Neutrophil (primary cell): ENCODE data around the gene ZNF316.

Experiments
- H3K27ac ChIP-seq: fragments of 200-600 bp; sonication (generic); 2 replicates; pipeline ENCODE4 v1.5.1; 2016; ENCODE audit warnings: mild to moderate bottlenecking, moderate library complexity
- H3K27me3 ChIP-seq: fragments of 200-600 bp; sonication (generic); 2 replicates; pipeline ENCODE4 v1.6.0; 2016; ENCODE audit warnings: mild to moderate bottlenecking
- H3K36me3 ChIP-seq: fragments of 200-600 bp; sonication (generic); 2 replicates; pipeline ENCODE4 v1.5.1; 2017
- H3K4me1 ChIP-seq, 2 experiments: fragments of 200-600 bp in 1 of 2; sonication (generic) in 1 of 2; 1 replicate in 1 of 2; 2 replicates in 1 of 2; pipeline versions ENCODE4 v1.5.1 to v1.6.1; 2013 to 2016; ENCODE audit warnings: low read depth in 1 of 2, low read length in 1 of 2, mild to moderate bottlenecking in 1 of 2, moderate library complexity in 1 of 2; ENCODE audit not compliant: control insufficient read depth in 1 of 2, insufficient read depth in 1 of 2
- H3K4me3 ChIP-seq, 2 experiments: fragments of 200-600 bp in 1 of 2; sonication (generic) in 1 of 2; 1 replicate in 1 of 2; 2 replicates in 1 of 2; pipeline ENCODE4 v1.5.1; 2013 to 2016; ENCODE audit warnings: low read depth in 1 of 2, low read length in 1 of 2, mild to moderate bottlenecking in 1 of 2, moderate library complexity in 1 of 2
- H3K9me3 ChIP-seq: fragments of 200-600 bp; sonication (generic); 2 replicates; pipeline ENCODE4 v1.5.1; 2016
- CTCF ChIP-seq: fragments of 200-600 bp; sonication (generic); IDR thresholded peaks from 2 replicates; pipeline ENCODE4 v1.5.1; 2016; ENCODE audit warnings: antibody characterized with exemption

Gene ZNF316

GRCh38 chr7:6653071-6654003 is 16.2 kb downstream of the ZNF316 start:
- H3K27ac ChIP-seq: no peak overlapping the region
- no peak overlapping the region for H3K4me3 ChIP-seq
- H3K27me3 ChIP-seq: peaks cover 2% of the 10 kb centered on the region
- TF ChIP-seq CTCF: no peak
- peaks cover 65% of the 10 kb centered on the region for H3K36me3 ChIP-seq
- H3K4me1 ChIP-seq: no peaks in the 10 kb centered on the region
- H3K9me3 ChIP-seq: peaks cover 12% of the 10 kb centered on the region

GRCh38 chr7:6654113-6654841 is 17.2 kb downstream of the ZNF316 start:
- TF ChIP-seq CTCF: no peak
- H3K27ac ChIP-seq: no peak overlapping the region
- H3K4me1 ChIP-seq: no peaks in the 10 kb centered on the region
- H3K9me3 ChIP-seq: peaks cover 12% of the 10 kb centered on the region
- peaks cover 56% of the 10 kb centered on the region for H3K36me3 ChIP-seq
- H3K4me3 ChIP-seq: no peak overlapping the region
- H3K27me3 ChIP-seq: peaks cover 11% of the 10 kb centered on the region

- H3K9me3 ChIP-seq: peaks cover 12% of the 10 kb centered on the region
- no peak overlapping the region for H3K4me3 ChIP-seq
- H3K27me3 ChIP-seq: peaks cover 18% of the 10 kb centered on the region
- no peak for TF ChIP-seq CTCF
- no peak overlapping the region for H3K27ac ChIP-seq
- peaks cover 49% of the 10 kb centered on the region for H3K36me3 ChIP-seq
- no peaks in the 10 kb centered on the region for H3K4me1 ChIP-seq
Observed at GRCh38 chr7:6654842-6655610, 17.9 kb downstream of the ZNF316 start.

- H3K27me3 ChIP-seq: peaks cover 26% of the 10 kb centered on the region
- no peak for TF ChIP-seq CTCF
- H3K4me3 ChIP-seq: no peak overlapping the region
- no peaks in the 10 kb centered on the region for H3K4me1 ChIP-seq
- H3K36me3 ChIP-seq: peaks cover 41% of the 10 kb centered on the region
- no peak overlapping the region for H3K27ac ChIP-seq
- peaks cover 12% of the 10 kb centered on the region for H3K9me3 ChIP-seq
Observed at GRCh38 chr7:6655636-6656385, 18.7 kb downstream of the ZNF316 start.

- no peak for TF ChIP-seq CTCF
- Histone ChIP-seq H3K36me3 (peaks cover 37% of the 10 kb centered on the region), H3K9me3 (peaks cover 12% of the 10 kb centered on the region), H3K27me3 (peaks cover 32% of the 10 kb centered on the region), H3K4me3 (no peak overlapping the region), H3K4me1 (no peaks in the 10 kb centered on the region), H3K27ac (no peak overlapping the region)
Observed at GRCh38 chr7:6656413-6656812, 19.3 kb downstream of the ZNF316 start.
